ENCODE results near the gene RGS3.
"Not testable (repeated sequence)": the region's sequence is repeated elsewhere in the genome, so short reads cannot be mapped to it uniquely, and the experiment has no call there.

Gene RGS3

GRCh38 chr9:113548221-113549041, 84.9 kb downstream of the RGS3 start:
- no peak for DNase-seq (ENCODE audit: low read depth)
- H3K4me3 ChIP-seq (ENCODE audit: low read depth, low read length), result no peak overlapping the region
- TF ChIP-seq, protein P1, sequence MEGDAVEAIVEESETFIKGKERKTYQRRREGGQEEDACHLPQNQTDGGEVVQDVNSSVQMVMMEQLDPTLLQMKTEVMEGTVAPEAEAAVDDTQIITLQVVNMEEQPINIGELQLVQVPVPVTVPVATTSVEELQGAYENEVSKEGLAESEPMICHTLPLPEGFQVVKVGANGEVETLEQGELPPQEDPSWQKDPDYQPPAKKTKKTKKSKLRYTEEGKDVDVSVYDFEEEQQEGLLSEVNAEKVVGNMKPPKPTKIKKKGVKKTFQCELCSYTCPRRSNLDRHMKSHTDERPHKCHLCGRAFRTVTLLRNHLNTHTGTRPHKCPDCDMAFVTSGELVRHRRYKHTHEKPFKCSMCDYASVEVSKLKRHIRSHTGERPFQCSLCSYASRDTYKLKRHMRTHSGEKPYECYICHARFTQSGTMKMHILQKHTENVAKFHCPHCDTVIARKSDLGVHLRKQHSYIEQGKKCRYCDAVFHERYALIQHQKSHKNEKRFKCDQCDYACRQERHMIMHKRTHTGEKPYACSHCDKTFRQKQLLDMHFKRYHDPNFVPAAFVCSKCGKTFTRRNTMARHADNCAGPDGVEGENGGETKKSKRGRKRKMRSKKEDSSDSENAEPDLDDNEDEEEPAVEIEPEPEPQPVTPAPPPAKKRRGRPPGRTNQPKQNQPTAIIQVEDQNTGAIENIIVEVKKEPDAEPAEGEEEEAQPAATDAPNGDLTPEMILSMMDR (IDR thresholded peaks at IDR 0.05; ENCODE audit: low read depth, low read length, missing control alignments), result no peak

DNA sequence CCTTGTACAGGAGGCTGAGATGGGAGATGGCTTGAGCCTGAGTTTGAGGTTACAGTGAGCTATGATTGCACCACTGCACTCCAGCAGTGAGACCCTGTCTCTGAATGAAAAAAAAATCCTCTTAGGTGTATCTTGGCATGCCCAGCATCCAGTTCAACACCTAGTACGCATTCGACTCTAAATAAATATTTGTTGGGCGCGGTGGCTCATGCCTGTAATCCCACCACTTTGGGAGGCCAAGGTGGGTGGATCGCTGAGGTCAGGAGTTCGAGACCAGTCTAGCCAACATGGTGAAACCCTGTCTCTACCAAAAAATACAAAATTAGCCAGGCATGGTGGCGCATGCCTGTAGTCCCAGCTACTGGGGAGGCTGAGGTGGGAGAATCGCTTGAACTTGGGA, 86.4 kb downstream of the RGS3 start:
- not testable (repeated sequence) for DNase-seq (ENCODE audit: low read depth); H3K4me3 ChIP-seq (ENCODE audit: low read depth, low read length)

GRCh38 chr9:113556877-113557593, 93.5 kb downstream of the RGS3 start:
- TF ChIP-seq, protein P1 (IDR thresholded peaks at IDR 0.05; ENCODE audit: low read depth, low read length, missing control alignments), result no peak
- DNase-seq (ENCODE audit: low read depth), result no peak
- H3K4me3 ChIP-seq (ENCODE audit: low read depth, low read length), result no peak overlapping the region

GRCh38 chr9:113558632-113559502, 95.3 kb downstream of the RGS3 start:
- no peak for DNase-seq (ENCODE audit: low read depth)
- TF ChIP-seq, protein P1 (IDR thresholded peaks at IDR 0.05; ENCODE audit: low read depth, low read length, missing control alignments), result no peak

DNA sequence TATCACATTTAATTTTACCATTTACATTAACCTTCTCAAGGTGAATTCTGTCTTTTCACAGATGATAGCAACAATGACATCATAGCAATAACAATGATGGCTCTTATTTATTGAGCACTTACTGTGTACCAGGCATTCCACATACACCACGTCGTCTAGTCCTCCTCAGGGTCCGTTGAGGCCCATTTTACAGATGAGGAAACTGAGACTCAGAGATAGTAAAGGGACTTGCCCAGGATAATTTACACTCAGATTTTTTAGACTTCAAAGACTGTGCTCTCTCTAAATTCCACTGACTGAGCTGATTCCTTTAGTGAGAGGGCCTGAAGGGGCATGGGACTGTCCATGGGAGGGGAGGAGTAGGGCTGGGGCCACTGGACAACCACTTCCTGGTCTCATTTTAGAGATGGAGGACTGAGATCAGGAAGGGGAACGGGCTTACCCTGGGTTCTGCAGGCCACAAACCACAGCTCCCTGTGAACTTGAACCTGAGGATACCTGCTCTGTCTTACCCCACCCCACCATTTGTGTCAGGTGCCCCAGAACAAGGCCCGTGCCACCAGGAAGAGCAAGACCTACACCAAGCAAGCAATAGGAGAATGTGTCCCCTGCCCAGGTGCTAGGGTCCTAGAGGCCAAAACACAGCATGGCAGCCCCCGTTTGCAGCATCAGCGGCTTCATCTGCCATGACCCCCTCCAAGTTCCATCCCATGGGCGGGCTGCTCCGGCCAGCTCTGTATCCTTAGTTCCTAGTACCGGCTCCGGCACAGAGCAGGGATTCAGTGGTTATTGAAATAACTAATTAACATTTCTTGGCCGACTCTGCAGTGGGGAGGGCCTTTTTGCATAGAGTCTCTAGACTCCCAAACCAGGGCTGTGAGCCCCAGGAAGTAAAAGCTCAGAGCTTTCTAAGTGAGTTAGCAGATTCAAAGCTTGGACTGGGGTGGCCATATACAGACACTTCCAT, 96.6 kb downstream of the RGS3 start:
- no peak for DNase-seq (ENCODE audit: low read depth)
- no peak overlapping the region for H3K4me3 ChIP-seq (ENCODE audit: low read depth, low read length)
- TF ChIP-seq, protein P1 (IDR thresholded peaks at IDR 0.05; ENCODE audit: low read depth, low read length, missing control alignments), result no peak

More at GRCh38 chr9:113558632-113559502, 95.3 kb downstream of the RGS3 start:
- no peak overlapping the region for H3K4me3 ChIP-seq (ENCODE audit: low read depth, low read length)

DNA sequence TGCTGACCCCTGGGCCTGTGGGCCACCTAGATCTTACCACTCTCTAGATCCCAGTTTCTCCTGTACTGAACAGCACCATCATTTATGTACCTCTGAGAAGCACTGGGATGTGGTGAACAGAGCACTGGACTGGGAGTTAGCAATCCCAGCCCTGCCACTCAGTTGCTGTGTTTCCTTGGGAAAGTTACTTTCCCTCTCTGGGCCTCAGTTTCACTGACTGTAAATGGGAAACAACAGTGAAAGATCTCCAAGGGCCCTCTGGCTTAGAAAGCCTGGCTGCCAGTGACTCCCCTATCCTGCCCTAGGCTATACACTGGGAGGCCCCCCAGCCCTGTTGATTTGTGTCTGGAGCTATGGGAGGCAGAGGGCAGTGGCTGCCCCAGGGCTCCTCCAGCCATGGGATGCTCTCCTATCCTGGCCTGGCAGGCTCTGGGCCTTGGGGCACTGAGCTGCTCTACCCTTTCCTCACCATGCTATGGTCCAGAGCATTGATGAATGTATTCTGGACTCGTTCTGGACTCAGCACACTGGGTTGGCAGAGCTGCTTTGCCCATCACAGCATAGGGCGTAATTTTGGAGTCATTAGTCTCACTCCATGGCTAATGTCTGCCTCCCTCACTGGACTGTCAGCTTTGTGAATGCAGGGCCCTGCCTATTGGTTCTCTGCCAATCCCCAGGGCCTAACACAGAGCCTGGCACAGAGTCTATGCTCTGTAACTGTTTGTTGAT, 99.3 kb downstream of the RGS3 start:
- DNase-seq (ENCODE audit: low read depth), result no peak
- H3K4me3 ChIP-seq (ENCODE audit: low read depth, low read length), result no peak overlapping the region
- TF ChIP-seq, protein P1 (IDR thresholded peaks at IDR 0.05; ENCODE audit: low read depth, low read length, missing control alignments), result no peak

All from GM12864 (cell line).